K562 (cell line): Measurements from ENCODE around the gene PHF21B. TPM values are rescaled to one million over a fixed set of nuclear protein-coding genes. Genes with fewer than 3 reads are reported as not detected.

Experiments
- ATAC-seq: fragments of 200-7000 bp; cut with Tn5 transposase; 3 replicates; pipeline ENCODE4 v1.9.1; 2020; ENCODE audit warnings: moderate library complexity
- BruUV-seq: library from RNA; stranded (reverse); fragments of 400-500 nt; replicated peaks from 2 replicates; lab custom pipeline; 2021; lab: Mats Ljungman, UMichigan
- CTCF ChIA-PET: fragments of 300-600 bp; formaldehyde crosslinking; extraction: SDS; loops from one replicate; lab custom pipeline; 2021; ENCODE audit warnings: low intra/inter-chr PET ratio; lab: Yijun Ruan, JAX
- POLR2A ChIA-PET: fragments of 300-600, 350-650 bp; sonication (Branson Sonifier 250); formaldehyde crosslinking; extraction: SDS; loops from one replicate; lab custom pipeline; 2021; ENCODE audit warnings: antibody characterized with exemption, inconsistent platforms; lab: Yijun Ruan, JAX
- DNase-seq, 4 experiments: peaks; one replicate each; pipeline versions ENCODE4 v3.0.0 to v3.0.0-alpha.2; 2011 to 2018; ENCODE audit warnings: low spot score in 3 of 4, mixed read lengths in 3 of 4; ENCODE audit errors: extremely low read depth in 1 of 4
- FAIRE-seq: peaks from 2 replicates; lab custom pipeline; 2011; peaks lifted over from hg19 to GRCh38; lab: Jason Lieb, UNC
- H2AFZ ChIP-seq: 2 replicates; pipeline ENCODE4 v1.6.0; 2011; ENCODE audit warnings: low read depth, low read length, control low read depth, inconsistent platforms
- H3K27ac ChIP-seq: fragments of 200-600 bp; 3 replicates; pipeline ENCODE4 v1.8.0; 2011; ENCODE audit warnings: low read depth, mild to moderate bottlenecking, control low read depth, inconsistent platforms, low read length, moderate library complexity, mixed read lengths; ENCODE audit errors: extremely low read depth
- H3K27me3 ChIP-seq, 2 experiments: fragments of 300-600 bp in 1 of 2; 2 replicates in 1 of 2; 3 replicates in 1 of 2; pipeline versions ENCODE4 v1.6.0 to v1.8.0; 2011; ENCODE audit warnings: inconsistent platforms in 2 of 2, low read length in 2 of 2, mild to moderate bottlenecking in 1 of 2, mixed read lengths in 1 of 2, moderate library complexity in 1 of 2; ENCODE audit not compliant: control insufficient read depth in 2 of 2, insufficient read depth in 2 of 2
- H3K36me3 ChIP-seq: fragments of 300-600 bp; 3 replicates; pipeline ENCODE4 v1.8.0; 2011; ENCODE audit warnings: mild to moderate bottlenecking, low read length, inconsistent platforms; ENCODE audit not compliant: control insufficient read depth, insufficient read depth
- H3K4me1 ChIP-seq, 2 experiments: fragments of 200-600 bp in 1 of 2; replicated peaks in 1 of 2; 2 replicates in 1 of 2; 3 replicates in 1 of 2; pipeline versions ENCODE4 v1.5.1 to v1.8.0; 2011; ENCODE audit warnings: inconsistent platforms in 2 of 2, low read length in 2 of 2, mild to moderate bottlenecking in 1 of 2, mixed read lengths in 1 of 2, moderate library complexity in 1 of 2; ENCODE audit not compliant: control insufficient read depth in 2 of 2, insufficient read depth in 2 of 2
- H3K4me2 ChIP-seq: 2 replicates; pipeline ENCODE4 v1.6.1; 2011; ENCODE audit warnings: low read length, control low read depth, inconsistent platforms, mixed read lengths; ENCODE audit not compliant: insufficient read depth
- H3K4me3 ChIP-seq: fragments of 200-600 bp; sonication (generic), shearing (Covaris generic); 2 replicates; pipeline ENCODE4 v1.5.1; 2016; ENCODE audit warnings: control low read depth, inconsistent platforms
- H3K79me2 ChIP-seq: fragments of 200-600 bp; 3 replicates; pipeline ENCODE4 v1.8.0; 2011; ENCODE audit warnings: low read length, inconsistent platforms; ENCODE audit not compliant: control insufficient read depth, insufficient read depth
- H3K9ac ChIP-seq, 2 experiments: 2 replicates each; pipeline versions ENCODE4 v1.6.0 to v1.6.1; 2011; ENCODE audit warnings: low read depth in 2 of 2, low read length in 2 of 2, control low read depth in 1 of 2, inconsistent platforms in 1 of 2, mild to moderate bottlenecking in 1 of 2, mixed read lengths in 1 of 2; ENCODE audit not compliant: insufficient read depth in 1 of 2
- H3K9me1 ChIP-seq: one replicate; pipeline ENCODE4 v1.6.0; 2011; ENCODE audit warnings: inconsistent platforms, mild to moderate bottlenecking, low read length, moderate library complexity; ENCODE audit not compliant: control insufficient read depth, insufficient read depth
- H3K9me3 ChIP-seq: replicated peaks from 2 replicates; pipeline ENCODE4 v1.5.1; 2011; ENCODE audit warnings: low read depth, low read length, inconsistent platforms; ENCODE audit not compliant: control insufficient read depth, insufficient read depth
- H4K20me1 ChIP-seq: replicated peaks from 2 replicates; pipeline ENCODE4 v1.6.1; 2011; ENCODE audit warnings: low read length, inconsistent platforms, mixed read lengths; ENCODE audit not compliant: control insufficient read depth, insufficient read depth
- CHD4 ChIP-seq: fragments of 200-600 bp; sonication (generic); IDR thresholded peaks from 3 replicates; pipeline ENCODE4 v1.6.1; 2012; ENCODE audit warnings: low read depth, mild to moderate bottlenecking, mixed read lengths, low read length, inconsistent platforms; ENCODE audit not compliant: insufficient read depth, insufficient replicate concordance, poor library complexity, severe bottlenecking
- FOXP1 ChIP-seq: sonication (generic); formaldehyde crosslinking; IDR thresholded peaks from 2 replicates; pipeline ENCODE4 v1.8.0; 2022; ENCODE audit warnings: mild to moderate bottlenecking, missing genetic modification reagents
- KLF1 ChIP-seq: fragments of 450-650 bp; IDR thresholded peaks from 2 replicates; pipeline ENCODE4 v1.6.1; 2016; ENCODE audit warnings: missing genetic modification characterization, missing compliant biosample characterization
- MEF2A ChIP-seq: IDR thresholded peaks from 2 replicates; pipeline ENCODE4 v1.6.1; 2011; ENCODE audit warnings: low read depth, mild to moderate bottlenecking, low read length, moderate library complexity; ENCODE audit not compliant: control insufficient read depth
- WGBS: fragments of 100-300 bp; shearing (Covaris generic); methylation state at CpG from one replicate; pipeline ENCODE4 v1.1.6; 2016; ENCODE audit warnings: low coverage, mixed read lengths; ENCODE audit not compliant: insufficient coverage; ENCODE audit errors: missing lambda C conversion rate; 5-methylcytosine and 5-hydroxymethylcytosine counted together
- in situ Hi-C: fragments of 300-500 bp; cut with MboI; formaldehyde crosslinking; loops from 4 replicates; pipeline ENCODE4 v1.15.0; 2018; ENCODE audit warnings: inconsistent platforms, mixed read lengths
- intact Hi-C: fragments of 100-400 bp; cut with micrococcal nuclease; formaldehyde crosslinking; loops from 2 replicates; pipeline ENCODE4 v1.14.2; 2022
- polyA plus RNA-seq, 8 experiments: library from polyadenylated mRNA; depleted of rRNA in 4 of 8; stranded (reverse) in 5 of 8; unstranded in 3 of 8; fragments of >200 nt; fragmentation: Nextera tagmentation in 2 of 8; fragmentation: Illumina TruSeq in 1 of 8; extraction: Ambion mirVana in 2 of 8; extraction: Trizol in 1 of 8; gene quantifications; 2 replicates each; pipeline versions ENCODE4 v1.2.1 to v1.2.3, GENCODE V29; 2011 to 2014; ENCODE audit warnings: inconsistent platforms in 1 of 8, missing spikeins in 1 of 8
- total RNA-seq, 7 experiments: library from RNA; depleted of rRNA in 6 of 7; stranded (reverse); fragments of >200 nt in 6 of 7; fragmentation: Illumina TruSeq in 2 of 7; extraction: Trizol in 2 of 7; gene quantifications; 2 replicates each; pipeline versions ENCODE4 v1.2.1 to v1.2.3, GENCODE V29; 2011 to 2021; ENCODE audit warnings: low replicate concordance in 1 of 7
- TF ChIP-seq, protein P1 (sequence below), 2 experiments: fragments of 450-650 bp; IDR thresholded peaks; 2 replicates each; pipeline ENCODE4 v1.6.1; 2016; ENCODE audit warnings: mild to moderate bottlenecking in 2 of 2, borderline replicate concordance in 1 of 2, low read depth in 1 of 2, moderate library complexity in 1 of 2
- TF ChIP-seq, protein P2 (sequence below): fragments of 450-650 bp; IDR thresholded peaks from 2 replicates; pipeline ENCODE4 v1.6.1; 2016; ENCODE audit warnings: missing biosample characterization, missing genetic modification characterization

The PHF21B gene
- total and polyA plus RNA-seq, 9 of the 15 experiments (the other 6 are each of a cell fraction or from before 2014, with no cell fraction given) = 0.04 TPM; not detected in 8

DNA sequence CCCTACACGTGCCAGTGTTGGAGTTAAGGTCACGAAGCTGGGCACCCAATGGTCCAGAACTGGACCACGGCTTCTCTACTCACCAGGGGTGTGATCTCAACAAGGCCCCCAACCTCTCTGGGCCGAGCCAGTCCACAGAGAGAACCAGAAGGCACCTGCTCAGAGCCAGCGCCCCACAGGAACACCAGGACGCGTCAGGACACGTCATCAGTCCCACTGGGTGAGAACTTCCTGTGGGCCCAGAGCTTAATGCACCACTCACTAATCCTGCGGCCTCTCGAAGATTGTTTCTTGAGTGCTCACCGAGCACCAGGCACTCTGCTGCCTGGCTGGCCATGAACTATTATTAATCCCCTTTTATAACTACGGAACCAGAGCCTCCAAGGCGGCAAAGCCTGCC lies 10.1 kb downstream of the PHF21B start:
- Histone ChIP-seq H3K4me3 (no peak overlapping the region), H3K36me3 (no peaks in the 10 kb centered on the region), H3K4me2 (no peak overlapping the region), H3K27ac (no peak overlapping the region), H2AFZ (no peak overlapping the region), H4K20me1 (no peaks in the 10 kb centered on the region), H3K4me1 (no peaks in the 10 kb centered on the region; a peak in 1 of 5 replicates), H3K27me3 (peaks cover 6 to 67% of the 10 kb centered on the region in 2 experiments; a peak in 4 of 5 replicates), H3K9me3 (no peaks in the 10 kb centered on the region), H3K9ac (no peak overlapping the region), H3K79me2 (no peaks in the 10 kb centered on the region), H3K9me1 (no peaks in the 10 kb centered on the region)
- CTCF ChIA-PET = no interaction called here
- no TSS peak for BruUV-seq
- ATAC-seq (no peak), FAIRE-seq (no peak), DNase-seq (no peak)
- intact Hi-C loops = no loop called here
- POLR2A ChIA-PET = no interaction called here
- WGBS = 2% methylated on average over 13 of the region's 13 CpGs
- TF ChIP-seq KLF1 (tag) (no peak), MEF2A (no peak), CHD4 (no peak), FOXP1 (no peak)
- in situ Hi-C loops = no loop called here

DNA sequence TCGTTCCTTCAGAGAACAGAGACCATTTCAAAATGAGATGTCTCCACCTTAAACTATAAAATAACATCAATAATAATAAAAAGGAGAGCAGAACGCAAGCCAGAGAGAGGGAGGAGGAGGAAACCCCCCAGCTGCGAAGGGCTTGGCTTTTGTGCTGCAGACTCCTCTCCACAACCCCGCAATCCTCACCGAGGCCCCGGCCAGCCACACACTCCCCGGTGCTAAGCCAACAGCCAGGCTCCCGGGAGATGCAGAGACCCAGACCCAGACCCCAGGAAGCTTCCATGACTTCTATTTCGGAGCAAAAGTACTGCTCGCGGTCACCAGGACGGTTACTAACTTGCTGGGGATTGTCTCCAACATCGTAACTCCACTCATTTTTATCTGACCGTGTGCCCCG lies 10.6 kb downstream of the PHF21B start:
- no peak overlapping the region for H3K4me2 ChIP-seq
- WGBS = 0% methylated on average over 13 of the region's 15 CpGs
- H3K27me3 ChIP-seq = peaks cover 6 to 67% of the 10 kb centered on the region in 2 experiments; a peak in 4 of 5 replicates
- H3K9me1 ChIP-seq = no peaks in the 10 kb centered on the region
- no peaks in the 10 kb centered on the region for H3K9me3 ChIP-seq
- intact Hi-C loops = no loop called here
- DNase-seq (no peak), ATAC-seq (no peak), FAIRE-seq (no peak)
- H3K36me3 ChIP-seq = no peaks in the 10 kb centered on the region
- H3K4me1 ChIP-seq = no peaks in the 10 kb centered on the region; a peak in 1 of 5 replicates
- CTCF ChIA-PET = no interaction called here
- H3K9ac ChIP-seq = no peak overlapping the region
- H4K20me1 ChIP-seq = no peaks in the 10 kb centered on the region
- in situ Hi-C loops = no loop called here
- H2AFZ ChIP-seq = no peak overlapping the region
- no peak overlapping the region for H3K4me3 ChIP-seq
- no peak overlapping the region for H3K27ac ChIP-seq
- POLR2A ChIA-PET = no interaction called here
- H3K79me2 ChIP-seq = no peaks in the 10 kb centered on the region
- BruUV-seq = no TSS peak
- TF ChIP-seq, protein P1, sequence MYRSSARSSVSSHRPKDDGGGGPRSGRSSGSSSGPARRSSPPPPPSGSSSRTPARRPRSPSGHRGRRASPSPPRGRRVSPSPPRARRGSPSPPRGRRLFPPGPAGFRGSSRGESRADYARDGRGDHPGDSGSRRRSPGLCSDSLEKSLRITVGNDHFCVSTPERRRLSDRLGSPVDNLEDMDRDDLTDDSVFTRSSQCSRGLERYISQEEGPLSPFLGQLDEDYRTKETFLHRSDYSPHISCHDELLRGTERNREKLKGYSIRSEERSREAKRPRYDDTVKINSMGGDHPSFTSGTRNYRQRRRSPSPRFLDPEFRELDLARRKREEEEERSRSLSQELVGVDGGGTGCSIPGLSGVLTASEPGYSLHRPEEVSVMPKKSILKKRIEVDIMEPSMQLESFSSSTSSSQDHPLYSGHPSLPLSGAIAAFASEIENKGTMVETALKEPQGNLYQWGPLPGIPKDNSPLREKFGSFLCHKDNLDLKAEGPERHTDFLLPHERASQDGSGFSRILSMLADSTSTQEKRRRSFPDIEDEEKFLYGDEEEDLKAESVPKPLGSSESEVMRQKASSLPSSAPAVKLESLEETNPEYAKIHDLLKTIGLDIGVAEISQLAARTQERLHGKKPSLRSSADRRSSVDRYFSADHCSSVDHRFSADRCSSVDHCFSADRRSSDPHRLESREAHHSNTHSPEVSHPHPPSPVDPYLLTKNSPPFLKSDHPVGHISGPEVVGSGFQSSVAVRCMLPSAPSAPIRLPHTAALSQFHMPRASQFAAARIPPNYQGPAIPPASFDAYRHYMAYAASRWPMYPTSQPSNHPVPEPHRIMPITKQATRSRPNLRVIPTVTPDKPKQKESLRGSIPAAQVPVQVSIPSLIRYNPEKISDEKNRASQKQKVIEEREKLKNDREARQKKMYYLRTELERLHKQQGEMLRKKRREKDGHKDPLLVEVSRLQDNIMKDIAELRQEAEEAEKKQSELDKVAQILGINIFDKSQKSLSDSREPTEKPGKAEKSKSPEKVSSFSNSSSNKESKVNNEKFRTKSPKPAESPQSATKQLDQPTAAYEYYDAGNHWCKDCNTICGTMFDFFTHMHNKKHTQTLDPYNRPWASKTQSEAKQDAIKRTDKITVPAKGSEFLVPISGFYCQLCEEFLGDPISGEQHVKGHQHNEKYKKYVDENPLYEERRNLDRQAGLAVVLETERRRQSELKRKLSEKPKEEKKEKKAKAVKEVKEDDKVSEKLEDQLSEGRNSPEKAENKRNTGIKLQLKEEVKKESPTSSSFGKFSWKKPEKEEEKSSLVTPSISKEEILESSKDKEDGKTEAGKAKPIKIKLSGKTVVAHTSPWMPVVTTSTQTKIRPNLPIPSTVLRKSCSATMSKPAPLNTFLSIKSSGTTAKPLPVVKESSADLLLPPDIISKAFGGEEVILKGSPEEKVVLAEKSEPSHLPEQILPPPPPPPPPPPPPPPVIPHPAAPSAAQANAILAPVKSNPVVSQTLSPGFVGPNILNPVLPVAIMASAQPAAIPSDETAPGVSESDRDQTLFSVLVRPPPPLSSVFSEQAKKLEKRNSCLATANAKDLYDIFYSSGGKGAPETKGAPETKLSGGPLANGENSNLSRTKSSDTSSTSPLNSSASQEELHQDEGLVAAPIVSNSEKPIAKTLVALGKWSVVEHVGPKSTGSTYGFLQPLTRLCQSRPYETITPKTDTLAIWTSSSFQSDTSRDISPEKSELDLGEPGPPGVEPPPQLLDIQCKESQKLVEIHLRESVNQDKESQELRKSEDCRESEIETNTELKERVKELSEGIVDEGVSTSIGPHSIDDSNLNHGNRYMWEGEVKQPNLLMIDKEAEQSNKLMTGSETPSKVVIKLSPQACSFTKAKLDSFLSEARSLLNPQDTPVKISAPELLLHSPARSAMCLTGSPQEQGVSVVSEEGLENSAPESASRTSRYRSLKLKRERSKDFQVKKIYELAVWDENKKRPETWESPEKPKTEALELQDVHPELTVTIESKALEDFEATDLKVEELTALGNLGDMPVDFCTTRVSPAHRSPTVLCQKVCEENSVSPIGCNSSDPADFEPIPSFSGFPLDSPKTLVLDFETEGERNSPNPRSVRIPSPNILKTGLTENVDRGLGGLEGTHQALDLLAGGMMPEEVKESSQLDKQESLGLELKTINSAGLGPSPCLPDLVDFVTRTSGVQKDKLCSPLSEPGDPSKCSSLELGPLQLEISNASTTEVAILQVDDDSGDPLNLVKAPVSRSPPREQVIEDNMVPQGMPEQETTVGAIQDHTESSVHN (IDR thresholded peaks at IDR 0.05; ENCODE audit: borderline replicate concordance in 1 of 2, low read depth in 1 of 2) = no peak
- TF ChIP-seq, protein P2, sequence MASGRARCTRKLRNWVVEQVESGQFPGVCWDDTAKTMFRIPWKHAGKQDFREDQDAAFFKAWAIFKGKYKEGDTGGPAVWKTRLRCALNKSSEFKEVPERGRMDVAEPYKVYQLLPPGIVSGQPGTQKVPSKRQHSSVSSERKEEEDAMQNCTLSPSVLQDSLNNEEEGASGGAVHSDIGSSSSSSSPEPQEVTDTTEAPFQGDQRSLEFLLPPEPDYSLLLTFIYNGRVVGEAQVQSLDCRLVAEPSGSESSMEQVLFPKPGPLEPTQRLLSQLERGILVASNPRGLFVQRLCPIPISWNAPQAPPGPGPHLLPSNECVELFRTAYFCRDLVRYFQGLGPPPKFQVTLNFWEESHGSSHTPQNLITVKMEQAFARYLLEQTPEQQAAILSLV (tag) = no peak
